ENCODE data around the gene UBR1. TPM values are rescaled to one million over a fixed set of nuclear protein-coding genes. Genes with fewer than 3 reads are reported as not detected.

The UBR1 gene
- total and polyA plus RNA-seq, 2 experiments from 2014 or later: 16.2 to 26.0 TPM

DNA sequence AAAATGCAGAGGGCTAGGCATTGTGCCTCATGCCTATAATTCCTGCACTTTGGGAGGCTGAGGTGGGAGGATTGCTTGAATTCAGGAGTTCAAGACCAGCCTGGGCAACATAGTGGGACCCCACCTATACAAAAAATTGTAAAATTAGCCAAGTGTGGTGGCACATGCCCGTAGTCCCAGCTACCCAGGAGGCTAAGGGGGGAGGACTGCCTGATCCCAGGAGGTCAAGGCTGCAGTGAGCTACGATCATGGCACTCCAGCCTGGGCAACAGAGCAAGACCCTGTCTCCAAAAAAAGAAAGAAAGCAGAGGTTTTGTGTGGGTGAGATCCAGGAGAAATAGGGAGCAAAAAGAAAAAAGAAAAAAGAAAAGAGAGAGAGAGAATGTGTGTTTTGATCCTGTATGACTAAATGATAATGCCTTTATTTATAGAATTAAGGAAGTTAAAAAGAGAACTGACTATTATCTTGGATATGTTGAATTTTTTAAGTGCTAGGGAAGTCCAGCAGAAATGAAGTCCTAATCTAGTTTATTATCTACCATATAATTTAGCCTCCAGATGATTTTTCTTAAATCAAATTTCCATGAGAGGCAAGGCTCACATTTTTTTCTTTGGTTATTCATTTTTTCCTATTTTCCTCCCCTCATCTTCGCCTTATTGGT is 190.1 kb downstream of the UBR1 start:
- TF ChIP-seq EZH2phosphoT487 (IDR thresholded peaks at IDR 0.05; ENCODE audit: insufficient read depth, low read depth): no peak
- no peak for TF ChIP-seq EZH2 (IDR thresholded peaks at IDR 0.05; ENCODE audit: insufficient read depth, poor library complexity, severe bottlenecking)
- in situ Hi-C loops (cut with MboI): no loop called here
- no peaks in the 10 kb centered on the region for H3K27me3 ChIP-seq (replicated peaks; ENCODE audit: insufficient read depth)
- H3K9ac ChIP-seq: no peak overlapping the region
- 0 out of 2 replicates have a peak, but pooled peaks cover 5% of the 10 kb centered on the region for H4K20me1 ChIP-seq (ENCODE audit: insufficient read depth)
- H3K4me3 ChIP-seq: no peak overlapping the region
- no peak for DNase-seq
- peaks cover 11% of the 10 kb centered on the region for H3F3A ChIP-seq (ENCODE audit: insufficient read depth)
- H3K4me2 ChIP-seq (ENCODE audit: unreplicated experiment): no peak overlapping the region
- H3K36me3 ChIP-seq (ENCODE audit: low read depth): no peaks in the 10 kb centered on the region
- H3K4me1 ChIP-seq (ENCODE audit: insufficient read depth): peaks cover 21% of the 10 kb centered on the region
- no peak overlapping the region for H3K27ac ChIP-seq
- H2AFZ ChIP-seq: no peak overlapping the region
- no peaks in the 10 kb centered on the region for H3K9me3 ChIP-seq (ENCODE audit: low read depth)
- peaks cover 79% of the 10 kb centered on the region for H3K79me2 ChIP-seq (ENCODE audit: insufficient read depth)
- 95 to 98% methylated on average over 3 of the region's 3 CpGs for whole genome bisulfite sequencing, 2 experiments (ENCODE audit: low coverage in 1 of 2, low lambda C conversion rate in 2 of 2, missing lambda C conversion rate in 2 of 2)
- no peaks in the 10 kb centered on the region for H3K9me2 ChIP-seq (ENCODE audit: insufficient read depth)

DNA sequence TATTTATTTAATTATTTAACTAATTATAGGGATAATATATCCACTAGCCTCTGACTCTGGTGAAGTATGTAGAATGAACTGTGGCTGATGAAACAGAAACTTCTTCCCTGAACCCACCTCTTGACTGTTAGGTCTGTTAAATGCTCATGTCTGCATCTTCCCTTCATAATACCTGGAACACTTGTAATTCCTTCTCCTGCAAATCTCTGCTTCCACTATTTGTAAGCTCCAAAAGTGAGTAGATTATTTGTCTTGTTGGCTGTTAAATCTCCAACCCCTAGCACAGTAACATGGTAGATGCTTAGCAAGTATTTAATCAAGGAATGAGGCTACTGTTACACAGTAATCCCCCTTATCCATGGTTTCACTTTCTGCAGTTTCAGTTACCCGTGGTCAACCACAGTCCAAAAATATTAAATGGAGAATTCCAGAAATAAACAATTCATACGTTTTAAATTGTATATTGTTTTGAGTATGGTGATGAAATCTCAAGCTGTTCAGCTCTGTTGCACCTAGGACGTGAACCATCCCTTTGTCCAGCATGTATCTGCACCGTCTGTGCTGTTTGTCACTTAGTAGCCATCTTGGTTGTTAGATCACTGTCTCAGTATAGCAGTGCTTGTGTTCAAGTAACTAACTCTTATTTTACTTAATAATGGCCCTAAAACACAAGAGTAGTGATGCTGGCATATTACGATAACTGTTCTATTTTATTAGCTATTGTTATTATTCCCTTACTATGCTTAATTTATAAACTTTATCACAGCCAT is 190.9 kb downstream of the UBR1 start:
- H3K27me3 ChIP-seq (replicated peaks; ENCODE audit: insufficient read depth): no peaks in the 10 kb centered on the region
- H3K9me3 ChIP-seq (ENCODE audit: low read depth): no peaks in the 10 kb centered on the region
- H4K20me1 ChIP-seq (ENCODE audit: insufficient read depth): 0 out of 2 replicates have a peak, but pooled peaks cover 5% of the 10 kb centered on the region
- in situ Hi-C loops (cut with MboI): no loop called here
- H2AFZ ChIP-seq: no peak overlapping the region
- DNase-seq: no peak
- no peaks in the 10 kb centered on the region for H3K9me2 ChIP-seq (ENCODE audit: insufficient read depth)
- H3K4me3 ChIP-seq: no peak overlapping the region
- 84 to 89% methylated on average over 5 of the region's 5 CpGs for whole genome bisulfite sequencing, 2 experiments (ENCODE audit: low coverage in 1 of 2, low lambda C conversion rate in 2 of 2, missing lambda C conversion rate in 2 of 2)
- TF ChIP-seq EZH2 (IDR thresholded peaks at IDR 0.05; ENCODE audit: insufficient read depth, poor library complexity, severe bottlenecking) (no peak), EZH2phosphoT487 (IDR thresholded peaks at IDR 0.05; ENCODE audit: insufficient read depth, low read depth) (no peak)
- H3K36me3 ChIP-seq (ENCODE audit: low read depth): no peaks in the 10 kb centered on the region
- H3K9ac ChIP-seq: no peak overlapping the region
- H3K27ac ChIP-seq: no peak overlapping the region
- peaks cover 88% of the 10 kb centered on the region for H3K79me2 ChIP-seq (ENCODE audit: insufficient read depth)
- H3F3A ChIP-seq (ENCODE audit: insufficient read depth): peaks cover 9% of the 10 kb centered on the region
- H3K4me1 ChIP-seq (ENCODE audit: insufficient read depth): peaks cover 21% of the 10 kb centered on the region
- no peak overlapping the region for H3K4me2 ChIP-seq (ENCODE audit: unreplicated experiment)

DNA sequence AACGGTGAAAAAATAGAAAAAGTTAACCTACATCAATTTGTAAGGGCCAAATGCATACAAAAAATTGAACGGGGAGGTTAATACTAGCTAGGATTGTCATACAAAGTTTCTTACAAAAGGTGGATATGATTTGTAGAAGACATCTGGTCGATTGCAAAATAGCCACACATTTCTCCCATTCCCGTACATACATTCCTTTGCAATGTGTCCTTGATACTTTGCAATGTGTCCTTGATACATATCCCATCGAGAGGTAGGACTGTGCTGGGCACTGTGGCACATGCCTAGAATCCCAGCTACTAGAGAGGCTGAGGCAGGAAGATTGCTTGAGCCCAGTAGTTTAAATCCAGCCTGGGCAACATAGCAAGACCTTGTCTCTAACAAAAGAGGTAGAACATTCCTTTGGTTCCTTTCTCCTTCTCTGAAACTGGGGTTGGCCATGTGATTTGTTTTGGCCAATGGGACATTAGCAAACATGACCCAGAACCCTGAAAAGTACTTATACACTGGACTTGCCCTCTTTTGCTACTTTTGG is 194.7 kb downstream of the UBR1 start:
- no peak overlapping the region for H2AFZ ChIP-seq
- in situ Hi-C loops (cut with MboI): no loop called here
- H3F3A ChIP-seq (ENCODE audit: insufficient read depth): no peaks in the 10 kb centered on the region
- TF ChIP-seq EZH2phosphoT487 (IDR thresholded peaks at IDR 0.05; ENCODE audit: insufficient read depth, low read depth): no peak
- TF ChIP-seq EZH2 (IDR thresholded peaks at IDR 0.05; ENCODE audit: insufficient read depth, poor library complexity, severe bottlenecking): no peak
- peaks cover 76% of the 10 kb centered on the region for H3K79me2 ChIP-seq (ENCODE audit: insufficient read depth)
- H3K4me2 ChIP-seq (ENCODE audit: unreplicated experiment): peak overlapping the region; percentile 4
- no peaks in the 10 kb centered on the region for H3K27me3 ChIP-seq (replicated peaks; ENCODE audit: insufficient read depth)
- WGBS, 2 experiments (ENCODE audit: low coverage in 1 of 2, low lambda C conversion rate in 2 of 2, missing lambda C conversion rate in 2 of 2): 35 to 43% methylated on average over 5 of the region's 5 CpGs
- H3K9me3 ChIP-seq (ENCODE audit: low read depth): no peaks in the 10 kb centered on the region
- H3K9me2 ChIP-seq (ENCODE audit: insufficient read depth): no peaks in the 10 kb centered on the region
- H3K4me1 ChIP-seq (ENCODE audit: insufficient read depth): peaks cover 8% of the 10 kb centered on the region
- no peak overlapping the region for H3K27ac ChIP-seq
- H3K36me3 ChIP-seq (ENCODE audit: low read depth): no peaks in the 10 kb centered on the region
- peak; percentile 58 for DNase-seq
- no peak overlapping the region for H3K9ac ChIP-seq
- H4K20me1 ChIP-seq (ENCODE audit: insufficient read depth): 0 out of 2 replicates have a peak, but pooled peaks cover 5% of the 10 kb centered on the region
- H3K4me3 ChIP-seq: peak overlapping the region; percentile 23; the same call in 1 of the 2 replicates

DNA sequence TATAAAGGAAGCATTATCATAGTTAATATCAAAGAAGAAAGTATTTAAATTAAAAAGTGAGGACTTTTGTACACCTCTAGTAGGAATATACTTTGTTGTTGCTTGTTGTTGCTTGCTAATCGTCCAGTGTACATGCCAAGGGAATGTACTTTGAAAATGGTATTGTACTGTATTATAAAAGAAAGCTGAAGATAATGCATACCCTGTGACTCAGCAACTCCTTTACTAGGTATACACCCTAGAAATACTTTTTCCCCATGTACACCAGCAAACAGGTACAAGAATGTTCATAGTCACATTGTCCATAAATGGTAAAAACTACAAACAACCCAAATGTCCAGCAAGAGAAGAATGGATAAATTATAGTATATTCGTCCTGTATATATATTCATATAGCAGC is 197.3 kb downstream of the UBR1 start:
- in situ Hi-C loops (cut with MboI): no loop called here
- WGBS, 2 experiments (ENCODE audit: low coverage in 1 of 2, low lambda C conversion rate in 2 of 2, missing lambda C conversion rate in 2 of 2): 72 to 73% methylated on average over 2 of the region's 2 CpGs
- Histone ChIP-seq H3K9me3 (ENCODE audit: low read depth) (no peaks in the 10 kb centered on the region), H3K36me3 (ENCODE audit: low read depth) (no peaks in the 10 kb centered on the region), H2AFZ (no peak overlapping the region), H3K9ac (no peak overlapping the region), H3K27me3 (replicated peaks; ENCODE audit: insufficient read depth) (no peaks in the 10 kb centered on the region), H3K4me2 (ENCODE audit: unreplicated experiment) (no peak overlapping the region), H3K79me2 (ENCODE audit: insufficient read depth) (peaks cover 60% of the 10 kb centered on the region), H3K4me1 (ENCODE audit: insufficient read depth) (peaks cover 8% of the 10 kb centered on the region), H3K4me3 (no peak overlapping the region), H4K20me1 (ENCODE audit: insufficient read depth) (0 out of 2 replicates have a peak, but pooled peaks cover 5% of the 10 kb centered on the region), H3K27ac (no peak overlapping the region), H3K9me2 (ENCODE audit: insufficient read depth) (no peaks in the 10 kb centered on the region), H3F3A (ENCODE audit: insufficient read depth) (no peaks in the 10 kb centered on the region)
- no peak for TF ChIP-seq EZH2phosphoT487 (IDR thresholded peaks at IDR 0.05; ENCODE audit: insufficient read depth, low read depth)
- TF ChIP-seq EZH2 (IDR thresholded peaks at IDR 0.05; ENCODE audit: insufficient read depth, poor library complexity, severe bottlenecking): no peak
- DNase-seq: no peak
